WTC11 (cell line): ENCODE results near the gene MUC6. TPM values are rescaled to one million over a fixed set of nuclear protein-coding genes. Genes with fewer than 3 reads are reported as not detected.
A peak's percentile ranks its signal among the peaks of the same experiment; 100 is the strongest.

Experiments
- ATAC-seq: fragments of 200-7000 bp; cut with Tn5 transposase; 2 replicates; pipeline ENCODE4 v1.10.0; 2021; ENCODE audit warnings: mild to moderate bottlenecking, moderate library complexity
- CTCF ChIA-PET: fragments of 300-600 bp; sonication (Branson Sonifier 250); formaldehyde crosslinking; loops from one replicate; lab custom pipeline; 2021; ENCODE audit warnings: antibody characterized with exemption; lab: Charles Lee
- POLR2A ChIA-PET: fragments of 350-600 bp; sonication (Branson Sonifier 250); formaldehyde crosslinking; loops from one replicate; lab custom pipeline; 2021; ENCODE audit warnings: antibody characterized with exemption; lab: Charles Lee
- DNase-seq: peaks from one replicate; pipeline ENCODE4 v3.0.0; 2021; ENCODE audit warnings: low spot score
- H3K27ac Mint-ChIP-seq: 2 replicates; pipeline ENCODE4 v1.8.0; 2021; ENCODE audit warnings: mixed read lengths
- H3K27me3 Mint-ChIP-seq: 2 replicates; pipeline ENCODE4 v1.8.0; 2021; ENCODE audit warnings: low read depth, mild to moderate bottlenecking, moderate library complexity, mixed read lengths
- H3K36me3 Mint-ChIP-seq: 2 replicates; pipeline ENCODE4 v1.8.0; 2021; ENCODE audit warnings: mixed read lengths
- H3K4me1 Mint-ChIP-seq: 2 replicates; pipeline ENCODE4 v1.8.0; 2022; ENCODE audit warnings: mixed read lengths
- H3K4me3 Mint-ChIP-seq: 2 replicates; pipeline ENCODE4 v1.8.0; 2021; ENCODE audit warnings: mild to moderate bottlenecking, moderate library complexity, mixed read lengths
- H3K9me3 Mint-ChIP-seq: 2 replicates; pipeline ENCODE4 v1.8.0; 2021; ENCODE audit warnings: mixed read lengths
- CBFB ChIP-seq: sonication (generic); formaldehyde crosslinking; IDR thresholded peaks from 2 replicates; pipeline ENCODE4 v1.8.1; 2022; ENCODE audit warnings: mild to moderate bottlenecking, low read depth, missing genetic modification reagents
- CREB1 ChIP-seq: sonication (generic); formaldehyde crosslinking; IDR thresholded peaks from 2 replicates; pipeline ENCODE4 v1.8.0; 2023; ENCODE audit warnings: mild to moderate bottlenecking, missing genetic modification reagents
- EMX1 ChIP-seq: fragments of 250-450 bp; sonication (Bioruptor Pico); IDR thresholded peaks from 2 replicates; pipeline ENCODE4 v1.8.0; 2021; ENCODE audit warnings: mild to moderate bottlenecking
- ETV6 ChIP-seq: sonication (generic); formaldehyde crosslinking; IDR thresholded peaks from 2 replicates; pipeline ENCODE4 v1.8.1; 2022; ENCODE audit warnings: mild to moderate bottlenecking, missing genetic modification reagents
- FOXK1 ChIP-seq: sonication (generic); formaldehyde crosslinking; IDR thresholded peaks from 2 replicates; pipeline ENCODE4 v1.8.0; 2022; ENCODE audit warnings: mild to moderate bottlenecking, moderate library complexity, missing genetic modification reagents
- GABPB1 ChIP-seq: sonication (generic); formaldehyde crosslinking; IDR thresholded peaks from 2 replicates; pipeline ENCODE4 v1.8.1; 2023; ENCODE audit warnings: mild to moderate bottlenecking, missing genetic modification reagents
- MYBL2 ChIP-seq: sonication (generic); formaldehyde crosslinking; IDR thresholded peaks from 2 replicates; pipeline ENCODE4 v1.8.1; 2023; ENCODE audit warnings: mild to moderate bottlenecking, moderate library complexity, missing genetic modification reagents
- NFE2L1 ChIP-seq: sonication (generic); formaldehyde crosslinking; IDR thresholded peaks from 2 replicates; pipeline ENCODE4 v1.8.1; 2023; ENCODE audit warnings: missing genetic modification reagents
- NFYB ChIP-seq: sonication (generic); formaldehyde crosslinking; conservative IDR thresholded peaks from 2 replicates; pipeline ENCODE4 v1.8.0; 2022; ENCODE audit warnings: low read depth, missing genetic modification reagents
- NR2C2 ChIP-seq: sonication (generic); formaldehyde crosslinking; IDR thresholded peaks from 2 replicates; pipeline ENCODE4 v1.8.0; 2022; ENCODE audit warnings: mild to moderate bottlenecking, missing genetic modification reagents
- TCF7 ChIP-seq: sonication (generic); formaldehyde crosslinking; IDR thresholded peaks from 2 replicates; pipeline ENCODE4 v1.8.0; 2022; ENCODE audit warnings: mild to moderate bottlenecking, low read depth, missing genetic modification reagents, moderate library complexity
- ZNF121 ChIP-seq: sonication (generic); formaldehyde crosslinking; IDR thresholded peaks from 2 replicates; pipeline ENCODE4 v1.8.0; 2023; ENCODE audit warnings: missing genetic modification reagents
- ZNF232 ChIP-seq: sonication (generic); formaldehyde crosslinking; IDR thresholded peaks from 2 replicates; pipeline ENCODE4 v1.8.0; 2022; ENCODE audit warnings: mild to moderate bottlenecking, missing genetic modification reagents
- ZNF263 ChIP-seq: sonication (generic); formaldehyde crosslinking; IDR thresholded peaks from 2 replicates; pipeline ENCODE4 v1.8.1; 2022; ENCODE audit warnings: low read depth, mild to moderate bottlenecking, moderate library complexity, missing genetic modification reagents
- ZNF416 ChIP-seq: fragments of 250-450 bp; sonication (Bioruptor Pico); IDR thresholded peaks from 2 replicates; pipeline ENCODE4 v1.9.0; 2021; ENCODE audit warnings: mild to moderate bottlenecking, inconsistent platforms
- ZNF425 ChIP-seq: fragments of 250-450 bp; sonication (Bioruptor Pico); conservative IDR thresholded peaks from 2 replicates; pipeline ENCODE4 v1.9.0; 2021; ENCODE audit warnings: mild to moderate bottlenecking
- ZNF671 ChIP-seq: fragments of 250-450 bp; sonication (Bioruptor Pico); IDR thresholded peaks from 2 replicates; pipeline ENCODE4 v1.8.0; 2021; ENCODE audit warnings: mild to moderate bottlenecking
- total RNA-seq: library from RNA; stranded (reverse); gene quantifications from 3 replicates; pipeline ENCODE4 v1.2.3, GENCODE V29; 2021
- TF ChIP-seq, protein P1 (sequence below): sonication (generic); formaldehyde crosslinking; IDR thresholded peaks from 2 replicates; pipeline ENCODE4 v1.8.1; 2022; ENCODE audit warnings: mild to moderate bottlenecking, moderate library complexity, missing genetic modification reagents
- TF ChIP-seq, protein P2 (sequence below): sonication (generic); formaldehyde crosslinking; IDR thresholded peaks from 2 replicates; pipeline ENCODE4 v1.8.0; 2023; ENCODE audit warnings: mild to moderate bottlenecking, missing genetic modification reagents
- TF ChIP-seq, protein P3 (sequence below): sonication (generic); formaldehyde crosslinking; IDR thresholded peaks from 2 replicates; pipeline ENCODE4 v1.8.1; 2022; ENCODE audit warnings: mild to moderate bottlenecking, missing genetic modification reagents, moderate library complexity, borderline replicate concordance
- TF ChIP-seq, protein P4 (sequence below): sonication (generic); formaldehyde crosslinking; IDR thresholded peaks from 2 replicates; pipeline ENCODE4 v1.8.0; 2022; ENCODE audit warnings: mild to moderate bottlenecking, missing genetic modification reagents
- TF ChIP-seq, protein P5 (sequence below): sonication (generic); formaldehyde crosslinking; IDR thresholded peaks from 2 replicates; pipeline ENCODE4 v1.8.1; 2023; ENCODE audit warnings: mild to moderate bottlenecking, missing genetic modification reagents, moderate library complexity

Gene MUC6
- total RNA-seq, 1 experiment from 2014 or later, result 0.13 TPM

GRCh38 chr11:1034456-1035295 is 1.8 kb downstream of the MUC6 start:
- no peaks in the 10 kb centered on the region for H3K4me1 Mint-ChIP-seq
- ATAC-seq (no peak), DNase-seq (no peak)
- peaks cover 6% of the 10 kb centered on the region for H3K9me3 Mint-ChIP-seq
- H3K4me3 Mint-ChIP-seq, result no peak overlapping the region
- CTCF ChIA-PET, result interaction anchor here (1.1 to 1.5 kb wide), 4 partner anchors 17 to 136 kb away, joined by 3 to 5 read pairs (median 4); no protein-coding TSS in a partner anchor
- no peaks in the 10 kb centered on the region for H3K36me3 Mint-ChIP-seq
- TF ChIP-seq, protein P1, sequence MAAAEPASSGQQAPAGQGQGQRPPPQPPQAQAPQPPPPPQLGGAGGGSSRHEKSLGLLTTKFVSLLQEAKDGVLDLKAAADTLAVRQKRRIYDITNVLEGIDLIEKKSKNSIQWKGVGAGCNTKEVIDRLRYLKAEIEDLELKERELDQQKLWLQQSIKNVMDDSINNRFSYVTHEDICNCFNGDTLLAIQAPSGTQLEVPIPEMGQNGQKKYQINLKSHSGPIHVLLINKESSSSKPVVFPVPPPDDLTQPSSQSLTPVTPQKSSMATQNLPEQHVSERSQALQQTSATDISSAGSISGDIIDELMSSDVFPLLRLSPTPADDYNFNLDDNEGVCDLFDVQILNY (CRISPR knock-in tag), result no peak
- TF ChIP-seq GABPB1 (CRISPR knock-in tag) (no peak), ZNF671 (CRISPR knock-in tag) (no peak), ZNF232 (CRISPR knock-in tag) (no peak), FOXK1 (no peak), ZNF263 (CRISPR knock-in tag) (0 out of 2 replicates have a peak, but pooled peaks have one; percentile 24)
- no peak overlapping the region for H3K27ac Mint-ChIP-seq
- H3K27me3 Mint-ChIP-seq, result no peaks in the 10 kb centered on the region
- POLR2A ChIA-PET, result no interaction called here

DNA sequence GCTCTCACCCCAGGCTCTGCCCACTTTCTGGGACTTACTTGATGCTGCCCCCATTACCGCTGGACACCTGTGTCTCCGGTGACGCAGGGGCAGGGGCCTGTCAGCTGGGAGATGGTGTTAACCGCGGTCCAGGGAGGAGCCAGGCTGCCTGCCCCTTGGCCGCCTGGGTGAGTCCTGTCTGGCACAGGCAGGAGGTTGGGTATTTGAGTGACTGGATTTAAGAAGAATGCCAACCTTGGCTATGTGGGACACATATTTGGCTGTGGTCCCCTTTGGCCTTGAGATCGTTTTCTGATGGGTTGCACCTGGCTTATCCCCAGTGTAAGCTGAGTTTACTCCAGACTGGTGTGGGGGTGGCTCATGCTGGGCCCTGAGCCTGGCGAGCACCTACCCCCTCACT is 2.5 kb downstream of the MUC6 start:
- H3K27me3 Mint-ChIP-seq, result no peaks in the 10 kb centered on the region
- TF ChIP-seq, protein P2, sequence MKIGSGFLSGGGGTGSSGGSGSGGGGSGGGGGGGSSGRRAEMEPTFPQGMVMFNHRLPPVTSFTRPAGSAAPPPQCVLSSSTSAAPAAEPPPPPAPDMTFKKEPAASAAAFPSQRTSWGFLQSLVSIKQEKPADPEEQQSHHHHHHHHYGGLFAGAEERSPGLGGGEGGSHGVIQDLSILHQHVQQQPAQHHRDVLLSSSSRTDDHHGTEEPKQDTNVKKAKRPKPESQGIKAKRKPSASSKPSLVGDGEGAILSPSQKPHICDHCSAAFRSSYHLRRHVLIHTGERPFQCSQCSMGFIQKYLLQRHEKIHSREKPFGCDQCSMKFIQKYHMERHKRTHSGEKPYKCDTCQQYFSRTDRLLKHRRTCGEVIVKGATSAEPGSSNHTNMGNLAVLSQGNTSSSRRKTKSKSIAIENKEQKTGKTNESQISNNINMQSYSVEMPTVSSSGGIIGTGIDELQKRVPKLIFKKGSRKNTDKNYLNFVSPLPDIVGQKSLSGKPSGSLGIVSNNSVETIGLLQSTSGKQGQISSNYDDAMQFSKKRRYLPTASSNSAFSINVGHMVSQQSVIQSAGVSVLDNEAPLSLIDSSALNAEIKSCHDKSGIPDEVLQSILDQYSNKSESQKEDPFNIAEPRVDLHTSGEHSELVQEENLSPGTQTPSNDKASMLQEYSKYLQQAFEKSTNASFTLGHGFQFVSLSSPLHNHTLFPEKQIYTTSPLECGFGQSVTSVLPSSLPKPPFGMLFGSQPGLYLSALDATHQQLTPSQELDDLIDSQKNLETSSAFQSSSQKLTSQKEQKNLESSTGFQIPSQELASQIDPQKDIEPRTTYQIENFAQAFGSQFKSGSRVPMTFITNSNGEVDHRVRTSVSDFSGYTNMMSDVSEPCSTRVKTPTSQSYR (CRISPR knock-in tag), result no peak
- TF ChIP-seq NR2C2 (CRISPR knock-in tag), result no peak
- no peak for TF ChIP-seq NFYB (CRISPR knock-in tag)
- no peak for TF ChIP-seq MYBL2
- no peak for TF ChIP-seq TCF7 (CRISPR knock-in tag)
- TF ChIP-seq ZNF121, result no peak
- TF ChIP-seq, protein P3, sequence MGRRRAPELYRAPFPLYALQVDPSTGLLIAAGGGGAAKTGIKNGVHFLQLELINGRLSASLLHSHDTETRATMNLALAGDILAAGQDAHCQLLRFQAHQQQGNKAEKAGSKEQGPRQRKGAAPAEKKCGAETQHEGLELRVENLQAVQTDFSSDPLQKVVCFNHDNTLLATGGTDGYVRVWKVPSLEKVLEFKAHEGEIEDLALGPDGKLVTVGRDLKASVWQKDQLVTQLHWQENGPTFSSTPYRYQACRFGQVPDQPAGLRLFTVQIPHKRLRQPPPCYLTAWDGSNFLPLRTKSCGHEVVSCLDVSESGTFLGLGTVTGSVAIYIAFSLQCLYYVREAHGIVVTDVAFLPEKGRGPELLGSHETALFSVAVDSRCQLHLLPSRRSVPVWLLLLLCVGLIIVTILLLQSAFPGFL (CRISPR knock-in tag), result no peak
- no peak for TF ChIP-seq CBFB (CRISPR knock-in tag)
- no peak for TF ChIP-seq NFE2L1
- TF ChIP-seq CREB1 (CRISPR knock-in tag), result no peak
- TF ChIP-seq ETV6 (CRISPR knock-in tag), result no peak
- peaks cover 6% of the 10 kb centered on the region for H3K9me3 Mint-ChIP-seq
- no peaks in the 10 kb centered on the region for H3K36me3 Mint-ChIP-seq
- H3K4me1 Mint-ChIP-seq, result no peaks in the 10 kb centered on the region
- H3K27ac Mint-ChIP-seq, result no peak overlapping the region
- H3K4me3 Mint-ChIP-seq, result no peak overlapping the region
- ATAC-seq (no peak), DNase-seq (no peak)
- POLR2A ChIA-PET, result no interaction called here
- CTCF ChIA-PET, result interaction anchor here (1.1 to 1.5 kb wide), 4 partner anchors 17 to 136 kb away, joined by 3 to 5 read pairs (median 4); no protein-coding TSS in a partner anchor

DNA sequence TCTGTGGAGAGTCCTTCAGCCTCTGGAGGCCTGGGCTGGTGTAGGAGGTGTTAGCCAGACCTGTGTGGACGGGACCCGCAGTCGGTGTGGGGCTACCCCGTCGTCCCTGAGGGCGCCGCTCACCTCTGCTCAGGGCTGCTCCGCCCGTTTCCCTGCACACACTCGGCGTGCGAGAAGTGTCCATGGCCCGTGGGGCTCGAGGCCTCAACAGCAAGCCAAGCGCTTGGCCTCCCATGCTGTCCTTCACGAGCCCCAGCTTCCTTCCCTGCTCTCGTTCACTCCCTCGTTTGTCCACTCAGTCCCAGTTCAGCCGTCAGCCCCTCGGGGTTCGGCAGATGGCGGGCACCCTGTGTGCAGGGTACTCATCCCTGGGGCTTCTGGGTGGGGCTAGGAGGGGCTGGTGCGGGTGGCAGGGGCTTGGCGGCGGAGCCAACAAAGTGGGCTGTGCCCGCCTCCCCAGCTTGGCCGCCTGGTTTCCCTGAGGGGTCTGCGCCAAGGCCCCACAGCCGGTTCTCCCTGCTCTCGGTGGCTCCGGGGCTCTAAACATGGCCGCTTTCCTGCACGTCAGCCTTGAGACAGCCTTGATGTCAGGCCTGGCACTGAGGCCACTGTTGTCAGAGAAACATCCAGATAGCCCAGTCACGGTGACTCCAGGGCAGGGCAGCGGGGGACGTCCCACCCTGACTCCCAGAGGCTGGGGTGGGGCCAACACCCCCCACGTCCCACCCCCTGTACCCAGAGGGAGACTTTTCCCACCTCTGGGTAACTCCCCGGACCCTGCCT is 3.3 kb downstream of the MUC6 start:
- H3K4me3 Mint-ChIP-seq, result no peak overlapping the region
- H3K36me3 Mint-ChIP-seq, result no peaks in the 10 kb centered on the region
- DNase-seq, result no peak
- no peaks in the 10 kb centered on the region for H3K4me1 Mint-ChIP-seq
- POLR2A ChIA-PET, result no interaction called here
- H3K9me3 Mint-ChIP-seq, result peaks cover 6% of the 10 kb centered on the region
- no peak overlapping the region for H3K27ac Mint-ChIP-seq
- CTCF ChIA-PET, result interaction anchor here (1.1 to 1.2 kb wide), 2 partner anchors 18 to 135 kb away, joined by 4 to 5 read pairs; no protein-coding TSS in a partner anchor
- H3K27me3 Mint-ChIP-seq, result no peaks in the 10 kb centered on the region
- ATAC-seq, result no peak
- TF ChIP-seq, protein P4, sequence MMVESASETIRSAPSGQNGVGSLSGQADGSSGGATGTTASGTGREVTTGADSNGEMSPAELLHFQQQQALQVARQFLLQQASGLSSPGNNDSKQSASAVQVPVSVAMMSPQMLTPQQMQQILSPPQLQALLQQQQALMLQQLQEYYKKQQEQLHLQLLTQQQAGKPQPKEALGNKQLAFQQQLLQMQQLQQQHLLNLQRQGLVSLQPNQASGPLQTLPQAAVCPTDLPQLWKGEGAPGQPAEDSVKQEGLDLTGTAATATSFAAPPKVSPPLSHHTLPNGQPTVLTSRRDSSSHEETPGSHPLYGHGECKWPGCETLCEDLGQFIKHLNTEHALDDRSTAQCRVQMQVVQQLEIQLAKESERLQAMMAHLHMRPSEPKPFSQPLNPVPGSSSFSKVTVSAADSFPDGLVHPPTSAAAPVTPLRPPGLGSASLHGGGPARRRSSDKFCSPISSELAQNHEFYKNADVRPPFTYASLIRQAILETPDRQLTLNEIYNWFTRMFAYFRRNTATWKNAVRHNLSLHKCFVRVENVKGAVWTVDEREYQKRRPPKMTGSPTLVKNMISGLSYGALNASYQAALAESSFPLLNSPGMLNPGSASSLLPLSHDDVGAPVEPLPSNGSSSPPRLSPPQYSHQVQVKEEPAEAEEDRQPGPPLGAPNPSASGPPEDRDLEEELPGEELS (CRISPR knock-in tag), result no peak
- TF ChIP-seq FOXK1 (no peak), EMX1 (CRISPR knock-in tag) (no peak), ZNF425 (CRISPR knock-in tag) (no peak), ZNF416 (CRISPR knock-in tag) (no peak)
- TF ChIP-seq, protein P5, sequence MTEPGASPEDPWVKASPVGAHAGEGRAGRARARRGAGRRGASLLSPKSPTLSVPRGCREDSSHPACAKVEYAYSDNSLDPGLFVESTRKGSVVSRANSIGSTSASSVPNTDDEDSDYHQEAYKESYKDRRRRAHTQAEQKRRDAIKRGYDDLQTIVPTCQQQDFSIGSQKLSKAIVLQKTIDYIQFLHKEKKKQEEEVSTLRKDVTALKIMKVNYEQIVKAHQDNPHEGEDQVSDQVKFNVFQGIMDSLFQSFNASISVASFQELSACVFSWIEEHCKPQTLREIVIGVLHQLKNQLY, result no peak
